ENCODE data around the gene NEURL3.

The NEURL3 gene

DNA sequence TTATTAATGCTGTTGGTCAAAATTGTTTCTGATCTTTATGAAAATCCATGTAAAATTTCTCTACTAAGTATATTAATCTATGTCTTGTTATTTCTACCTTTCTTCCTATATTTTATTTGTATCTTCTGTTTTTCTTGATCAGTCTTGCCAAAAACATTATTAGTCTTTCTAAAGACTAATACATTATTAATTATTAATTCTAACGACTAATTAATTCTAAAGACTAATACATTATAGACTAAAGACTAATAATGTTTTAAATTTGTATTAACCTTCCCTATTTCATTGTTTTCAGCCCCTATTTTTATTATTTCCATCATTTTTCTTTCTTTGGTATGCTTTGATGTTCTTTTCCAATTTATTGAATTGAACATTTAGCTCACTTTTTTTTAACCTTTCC lies 27.7 kb downstream of the NEURL3 start:
- no peak for TF ChIP-seq GATA3 (IDR thresholded peaks at IDR 0.05; ENCODE audit: low read depth, low read length)
- TF ChIP-seq GATA2 (IDR thresholded peaks at IDR 0.05; ENCODE audit: low read depth, low read length) = no peak

DNA sequence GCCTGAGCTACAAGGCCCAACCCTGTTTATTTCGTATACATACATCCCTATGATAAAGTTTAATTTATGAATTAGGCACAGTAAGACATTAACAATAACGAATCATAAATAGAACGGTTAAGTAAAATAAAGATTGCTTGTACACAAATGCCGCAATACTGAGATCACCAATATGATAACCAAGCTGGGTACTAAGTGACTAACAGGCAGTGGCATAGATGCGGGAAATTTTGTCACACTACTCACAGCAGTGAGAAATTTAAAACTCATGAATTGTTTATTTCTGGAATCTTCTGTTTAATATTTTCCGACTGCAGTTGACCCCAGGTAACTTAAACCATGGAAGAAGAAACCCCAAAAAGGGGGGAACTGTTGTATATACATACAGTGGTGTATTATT lies 33.4 kb downstream of the NEURL3 start:
- no peak for TF ChIP-seq GATA3 (IDR thresholded peaks at IDR 0.05; ENCODE audit: low read depth, low read length)
- TF ChIP-seq GATA2 (IDR thresholded peaks at IDR 0.05; ENCODE audit: low read depth, low read length) = no peak

- TF ChIP-seq GATA3 (IDR thresholded peaks at IDR 0.05; ENCODE audit: low read depth, low read length) (no peak), GATA2 (IDR thresholded peaks at IDR 0.05; ENCODE audit: low read depth, low read length) (no peak)
Measured at GRCh38 chr2:96470636-96471035, 34.5 kb downstream of the NEURL3 start.

DNA sequence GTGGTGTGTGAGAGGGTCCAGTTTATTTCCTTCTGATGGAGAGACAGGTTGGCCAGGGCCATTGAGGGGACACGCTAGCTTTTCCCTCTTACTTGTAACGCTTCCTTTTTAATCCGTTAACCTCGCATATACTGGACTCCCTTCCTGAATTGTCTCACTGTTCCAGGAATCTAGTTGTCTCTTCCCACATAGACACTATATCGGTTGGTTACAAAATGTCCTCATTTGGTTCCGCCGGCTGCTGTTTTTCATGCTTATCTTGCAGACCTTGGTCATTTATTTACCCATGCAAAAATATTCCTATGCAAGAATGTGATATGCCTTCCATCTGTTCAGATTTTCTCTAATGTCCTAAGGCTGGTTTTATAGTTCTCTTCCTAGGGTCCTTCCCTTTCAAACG lies 35.0 kb downstream of the NEURL3 start:
- no peak for TF ChIP-seq GATA2 (IDR thresholded peaks at IDR 0.05; ENCODE audit: low read depth, low read length)
- no peak for TF ChIP-seq GATA3 (IDR thresholded peaks at IDR 0.05; ENCODE audit: low read depth, low read length)

DNA sequence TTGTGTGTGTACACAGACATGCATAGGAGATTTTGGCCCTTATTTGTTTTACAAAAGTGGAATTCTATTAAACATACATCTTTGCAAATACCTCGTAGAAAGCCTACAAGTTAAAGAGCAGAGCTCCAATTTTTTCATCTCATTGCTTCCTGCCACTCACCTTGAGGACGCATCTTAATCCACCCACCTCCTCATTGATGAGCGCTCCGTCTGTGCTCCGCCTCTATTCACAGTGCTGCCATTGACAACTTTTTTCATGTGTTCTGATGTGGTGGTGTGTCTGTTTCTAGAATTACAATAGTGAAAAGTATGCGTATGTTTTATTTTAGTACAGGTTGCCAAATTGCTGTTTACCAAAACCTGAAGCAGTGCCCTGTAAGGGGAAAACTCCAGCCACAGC lies 36.3 kb downstream of the NEURL3 start:
- no peak for TF ChIP-seq GATA2 (IDR thresholded peaks at IDR 0.05; ENCODE audit: low read depth, low read length)
- TF ChIP-seq GATA3 (IDR thresholded peaks at IDR 0.05; ENCODE audit: low read depth, low read length) = no peak

GRCh38 chr2:96464651-96465050 lies 40.5 kb downstream of the NEURL3 start:
- TF ChIP-seq GATA3 (IDR thresholded peaks at IDR 0.05; ENCODE audit: low read depth, low read length) (no peak), GATA2 (IDR thresholded peaks at IDR 0.05; ENCODE audit: low read depth, low read length) (no peak)

DNA sequence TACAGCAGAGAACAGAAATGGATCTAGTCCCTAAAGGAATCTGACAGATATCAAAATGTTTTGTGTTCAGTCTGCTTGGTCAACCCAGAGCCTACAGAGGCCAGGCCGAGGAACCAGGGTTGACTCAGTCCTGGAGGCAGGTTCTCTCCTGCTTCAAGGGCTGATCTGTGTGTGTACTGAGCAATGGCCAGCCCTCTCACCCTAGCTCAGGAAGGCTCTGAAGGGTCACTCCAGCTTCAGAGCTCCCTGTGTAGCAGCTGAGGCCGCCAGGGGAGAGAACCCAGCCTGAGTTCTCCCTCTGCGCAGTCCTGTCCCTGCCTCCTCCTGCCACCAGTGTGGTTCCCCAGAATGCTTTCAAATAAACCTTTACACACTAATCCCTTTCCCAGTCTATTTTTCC lies 41.1 kb downstream of the NEURL3 start:
- TF ChIP-seq GATA3 (IDR thresholded peaks at IDR 0.05; ENCODE audit: low read depth, low read length) = no peak
- no peak for TF ChIP-seq GATA2 (IDR thresholded peaks at IDR 0.05; ENCODE audit: low read depth, low read length)

GRCh38 chr2:96463119-96463518 lies 42.0 kb downstream of the NEURL3 start:
- no peak for TF ChIP-seq GATA2 (IDR thresholded peaks at IDR 0.05; ENCODE audit: low read depth, low read length)
- no peak for TF ChIP-seq GATA3 (IDR thresholded peaks at IDR 0.05; ENCODE audit: low read depth, low read length)

DNA sequence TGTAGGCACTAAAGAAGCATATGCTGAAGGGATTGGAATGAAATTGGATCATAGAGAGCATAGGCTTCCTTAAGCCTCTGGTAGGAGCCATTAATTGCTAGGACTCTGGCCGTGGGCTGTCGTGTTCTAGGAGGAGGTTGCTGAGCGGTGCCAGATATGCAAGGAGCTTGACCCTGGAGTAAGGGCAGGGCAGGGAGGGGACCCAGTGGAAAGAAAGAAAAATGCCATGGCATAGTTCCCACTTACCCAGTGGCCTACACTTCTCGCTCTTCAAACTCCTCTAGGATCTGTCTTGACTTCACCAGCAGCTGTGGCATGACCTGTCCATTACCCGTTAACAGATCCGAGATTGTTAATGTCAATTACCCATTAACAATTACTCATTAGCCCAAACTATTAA lies 53.1 kb downstream of the NEURL3 start:
- TF ChIP-seq GATA2 (IDR thresholded peaks at IDR 0.05; ENCODE audit: low read depth, low read length) (no peak), GATA3 (IDR thresholded peaks at IDR 0.05; ENCODE audit: low read depth, low read length) (no peak)

GRCh38 chr2:96449637-96450036 lies 55.5 kb downstream of the NEURL3 start:
- TF ChIP-seq GATA2 (IDR thresholded peaks at IDR 0.05; ENCODE audit: low read depth, low read length) (no peak), GATA3 (IDR thresholded peaks at IDR 0.05; ENCODE audit: low read depth, low read length) (no peak)

GRCh38 chr2:96449174-96449573 lies 56.0 kb downstream of the NEURL3 start:
- TF ChIP-seq GATA3 (IDR thresholded peaks at IDR 0.05; ENCODE audit: low read depth, low read length) = no peak
- no peak for TF ChIP-seq GATA2 (IDR thresholded peaks at IDR 0.05; ENCODE audit: low read depth, low read length)

DNA sequence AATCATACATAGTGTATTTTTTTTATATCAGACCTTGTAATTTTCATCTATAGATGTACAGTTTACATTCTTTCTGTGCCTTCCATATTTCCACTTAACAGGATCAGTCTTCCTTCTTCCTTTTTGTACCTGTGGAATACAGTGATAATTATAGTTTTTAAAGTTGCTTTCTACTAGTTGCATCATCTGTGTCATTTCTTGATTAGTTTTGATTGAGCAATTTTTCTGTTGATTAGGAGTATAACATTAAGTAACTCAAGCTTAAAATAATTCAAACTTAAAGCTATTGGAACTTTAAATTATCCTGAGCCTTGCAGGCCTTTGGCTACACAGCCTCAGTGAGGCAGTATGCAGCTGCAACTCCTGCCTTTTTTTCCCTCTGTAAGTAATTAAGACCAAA lies 57.4 kb downstream of the NEURL3 start:
- TF ChIP-seq GATA3 (IDR thresholded peaks at IDR 0.05; ENCODE audit: low read depth, low read length) (no peak), GATA2 (IDR thresholded peaks at IDR 0.05; ENCODE audit: low read depth, low read length) (no peak)

Measured in SH-SY5Y (cell line).